Memory B cell (primary cell): ENCODE results near the gene RAET1E.
"Not testable (repeated sequence)": the region's sequence is repeated elsewhere in the genome, so short reads cannot be mapped to it uniquely, and the experiment has no call there.

Source experiments
- ATAC-seq: fragments of 150-1000 bp; cut with Tn5 transposase; 2 replicates; pipeline ENCODE4 v1.10.0; 2021; ENCODE audit warnings: low read depth, mild to moderate bottlenecking, moderate library complexity
- DNase-seq, 2 donors: peaks; one replicate each; pipeline ENCODE4 v3.0.0; 2022; ENCODE audit warnings: low spot score in 2 of 2
- H3K27ac Mint-ChIP-seq: one replicate; pipeline ENCODE4 v1.8.0; 2022; ENCODE audit warnings: mild to moderate bottlenecking, moderate library complexity, mixed read lengths
- H3K27me3 Mint-ChIP-seq: one replicate; pipeline ENCODE4 v1.8.0; 2022; ENCODE audit warnings: mixed read lengths
- H3K36me3 Mint-ChIP-seq: one replicate; pipeline ENCODE4 v1.8.0; 2022; ENCODE audit warnings: mild to moderate bottlenecking, mixed read lengths
- H3K4me1 Mint-ChIP-seq: one replicate; pipeline ENCODE4 v1.8.0; 2022; ENCODE audit warnings: mixed read lengths
- H3K4me3 Mint-ChIP-seq: one replicate; pipeline ENCODE4 v1.8.0; 2022; ENCODE audit warnings: mild to moderate bottlenecking, moderate library complexity, mixed read lengths
- H3K9me3 Mint-ChIP-seq: one replicate; pipeline ENCODE4 v1.8.0; 2022; ENCODE audit warnings: mixed read lengths

The RAET1E gene

DNA sequence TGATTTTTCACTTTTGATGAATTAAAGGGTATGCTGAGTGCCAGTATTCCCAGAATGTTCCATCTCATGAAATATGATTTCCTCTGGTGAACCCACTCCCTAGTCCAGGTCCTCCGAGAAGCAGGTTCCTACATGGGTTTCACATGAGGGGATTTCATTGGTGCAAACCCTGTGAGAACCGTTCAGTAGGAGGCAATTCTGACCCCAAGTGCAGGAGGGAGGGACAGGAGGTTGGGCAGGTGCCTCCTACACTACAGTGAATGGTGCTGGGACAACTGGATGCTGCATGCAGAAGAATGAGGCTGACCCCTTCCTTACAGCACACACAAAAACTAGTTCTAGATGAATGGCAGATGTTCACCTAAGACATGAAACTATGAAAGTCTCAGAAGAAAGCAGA lies 38.8 kb upstream of the RAET1E start:
- ATAC-seq (no peak), DNase-seq (no peak)
- Mint-ChIP-seq H3K36me3 (no peaks in the 10 kb centered on the region), H3K27ac (no peak overlapping the region), H3K4me1 (peaks cover 12% of the 10 kb centered on the region), H3K9me3 (no peaks in the 10 kb centered on the region), H3K4me3 (no peak overlapping the region), H3K27me3 (peaks cover 46% of the 10 kb centered on the region)

DNA sequence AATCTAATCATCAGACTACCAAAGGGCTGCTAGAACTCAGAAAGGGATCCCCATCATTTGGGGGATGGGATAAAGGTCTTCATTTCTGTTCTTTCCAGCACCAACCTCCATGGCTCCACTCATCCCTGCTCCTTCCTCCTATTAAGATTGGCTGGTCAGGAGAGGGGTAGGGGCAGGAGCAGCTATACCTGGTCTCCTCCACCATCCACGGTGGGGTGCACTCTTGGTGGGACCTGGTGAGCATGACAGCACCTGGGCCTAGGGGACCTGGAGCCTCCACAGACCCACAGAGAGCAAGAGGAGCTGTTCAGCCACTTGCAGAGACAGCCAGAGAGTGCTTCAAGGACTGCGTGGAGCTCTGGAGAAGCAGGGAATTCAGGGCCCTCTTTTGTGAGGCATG lies 37.8 kb upstream of the RAET1E start:
- ATAC-seq (no peak), DNase-seq (no peak)
- H3K27me3 Mint-ChIP-seq = peaks cover 46% of the 10 kb centered on the region
- no peaks in the 10 kb centered on the region for H3K36me3 Mint-ChIP-seq
- no peaks in the 10 kb centered on the region for H3K9me3 Mint-ChIP-seq
- peaks cover 9% of the 10 kb centered on the region for H3K4me1 Mint-ChIP-seq
- H3K27ac Mint-ChIP-seq = no peak overlapping the region
- H3K4me3 Mint-ChIP-seq = no peak overlapping the region

DNA sequence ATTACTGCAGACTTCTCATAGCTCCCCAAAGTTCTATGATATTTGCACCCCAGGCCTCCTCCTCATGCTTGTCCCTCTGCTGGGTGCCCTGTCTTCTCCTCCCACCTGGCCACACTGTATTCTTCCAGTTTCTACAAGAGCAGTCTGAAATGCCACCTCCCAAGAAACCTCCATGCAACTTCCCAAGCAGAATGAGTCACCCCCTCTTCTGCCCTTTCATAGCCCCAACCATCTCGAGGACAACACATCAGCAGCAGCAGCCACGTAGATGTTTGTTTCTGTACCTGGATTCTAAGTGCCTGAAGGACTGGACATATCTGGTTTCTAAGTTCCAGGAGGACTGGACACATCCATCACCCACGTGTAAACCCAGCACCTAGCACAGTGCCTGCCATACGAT lies 37.3 kb upstream of the RAET1E start:
- DNase-seq (no peak), ATAC-seq (no peak)
- Mint-ChIP-seq H3K27ac (no peak overlapping the region), H3K9me3 (no peaks in the 10 kb centered on the region), H3K4me1 (peaks cover 9% of the 10 kb centered on the region), H3K36me3 (no peaks in the 10 kb centered on the region), H3K4me3 (no peak overlapping the region), H3K27me3 (peaks cover 42% of the 10 kb centered on the region)

DNA sequence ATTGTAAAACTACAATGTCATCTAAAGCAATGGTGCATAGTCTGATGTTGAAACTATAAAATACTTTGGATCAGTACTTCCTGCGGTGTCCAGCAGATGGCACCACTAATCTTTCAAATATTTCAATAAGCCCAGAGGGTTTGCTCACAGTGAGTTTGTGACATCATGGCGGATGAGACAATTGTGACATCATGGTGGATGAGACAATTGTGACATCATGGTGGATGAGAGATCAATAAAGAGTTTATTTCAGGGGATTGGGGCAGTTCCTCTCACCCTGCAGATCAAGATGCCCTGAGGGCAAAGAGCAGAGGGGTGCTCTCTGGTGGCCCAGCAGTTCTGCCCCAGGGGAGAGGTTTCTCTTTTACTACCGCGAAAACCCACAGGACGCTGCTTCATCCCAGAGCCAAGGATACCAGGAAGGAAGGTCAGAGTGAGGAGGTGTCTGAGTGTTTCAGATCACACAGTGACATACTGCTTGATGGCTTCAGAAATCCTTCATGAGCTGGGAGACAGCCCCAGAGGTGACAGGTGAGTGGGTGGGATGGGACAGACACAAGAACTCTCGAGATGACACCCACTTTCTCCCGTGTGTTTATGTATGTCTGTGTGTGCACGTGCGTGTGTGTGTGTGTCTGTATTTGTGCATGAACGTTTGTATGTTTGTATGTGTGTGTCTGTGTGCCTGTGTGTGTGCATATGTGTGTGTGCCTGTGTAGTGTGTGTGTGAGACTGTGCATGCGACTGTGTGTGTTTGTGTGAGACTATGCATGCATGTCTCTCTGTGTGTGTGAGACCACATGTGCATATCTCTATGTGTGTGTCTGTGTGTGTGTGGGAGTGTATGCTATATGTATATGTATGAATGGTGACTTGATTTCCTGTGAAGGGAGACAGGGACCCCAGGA lies 36.6 kb upstream of the RAET1E start:
- Mint-ChIP-seq H3K36me3 (no peaks in the 10 kb centered on the region), H3K4me3 (no peak overlapping the region), H3K4me1 (peaks cover 9% of the 10 kb centered on the region), H3K9me3 (no peaks in the 10 kb centered on the region), H3K27ac (peak overlapping the region; percentile 26), H3K27me3 (peaks cover 41% of the 10 kb centered on the region)
- peak; percentile 74 to 75 for DNase-seq
- peak; percentile 23 for ATAC-seq

DNA sequence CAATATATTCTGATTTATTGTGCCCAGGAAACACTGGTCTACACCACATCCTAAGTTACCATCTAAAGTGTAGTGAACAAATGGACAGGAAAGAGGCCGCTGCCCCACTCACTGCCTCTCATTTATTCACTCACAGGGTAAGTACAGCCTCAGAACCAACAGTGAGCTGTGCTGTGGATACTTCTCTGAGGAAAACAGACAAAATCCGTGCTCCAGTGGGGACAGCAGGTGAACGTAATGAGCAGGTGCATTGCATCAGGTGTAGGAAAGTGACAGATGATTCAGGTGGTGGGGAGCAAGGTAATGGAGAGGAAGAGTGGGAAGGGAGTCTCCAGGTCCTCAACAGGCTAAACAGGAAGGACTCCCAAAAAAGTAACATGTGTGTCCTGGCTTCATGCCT lies 35.5 kb upstream of the RAET1E start:
- no peak overlapping the region for H3K27ac Mint-ChIP-seq
- H3K27me3 Mint-ChIP-seq = peaks cover 40% of the 10 kb centered on the region
- no peaks in the 10 kb centered on the region for H3K36me3 Mint-ChIP-seq

DNA sequence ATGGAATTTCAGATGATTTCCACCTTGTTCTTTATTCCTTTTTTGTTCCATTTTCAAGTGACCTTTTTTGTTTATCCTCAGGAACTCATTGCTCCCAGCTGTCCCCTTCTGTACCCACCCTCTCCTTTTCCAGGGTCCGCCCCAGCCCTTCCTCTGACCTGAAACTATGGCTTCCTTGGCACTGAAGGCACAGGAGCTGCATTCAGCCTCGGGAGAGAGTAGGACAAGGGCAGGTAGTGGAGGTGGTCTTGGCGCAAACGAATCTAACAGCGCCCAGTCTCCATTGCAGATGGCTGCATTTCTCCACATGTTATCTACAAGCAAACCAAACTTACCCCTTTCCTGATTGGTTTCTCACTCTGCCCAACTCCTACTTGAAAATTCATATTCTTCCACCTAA lies 35.1 kb upstream of the RAET1E start:
- DNase-seq (no peak), ATAC-seq (no peak)
- H3K9me3 Mint-ChIP-seq = no peaks in the 10 kb centered on the region
- no peak overlapping the region for H3K27ac Mint-ChIP-seq
- peaks cover 2% of the 10 kb centered on the region for H3K4me1 Mint-ChIP-seq
- H3K27me3 Mint-ChIP-seq = peaks cover 42% of the 10 kb centered on the region
- H3K36me3 Mint-ChIP-seq = no peaks in the 10 kb centered on the region
- no peak overlapping the region for H3K4me3 Mint-ChIP-seq

More for the DNA sequence above, 35.5 kb upstream of the RAET1E start:
- DNase-seq (no peak), ATAC-seq (no peak)
- no peak overlapping the region for H3K4me3 Mint-ChIP-seq
- H3K9me3 Mint-ChIP-seq = no peaks in the 10 kb centered on the region
- peaks cover 2% of the 10 kb centered on the region for H3K4me1 Mint-ChIP-seq

DNA sequence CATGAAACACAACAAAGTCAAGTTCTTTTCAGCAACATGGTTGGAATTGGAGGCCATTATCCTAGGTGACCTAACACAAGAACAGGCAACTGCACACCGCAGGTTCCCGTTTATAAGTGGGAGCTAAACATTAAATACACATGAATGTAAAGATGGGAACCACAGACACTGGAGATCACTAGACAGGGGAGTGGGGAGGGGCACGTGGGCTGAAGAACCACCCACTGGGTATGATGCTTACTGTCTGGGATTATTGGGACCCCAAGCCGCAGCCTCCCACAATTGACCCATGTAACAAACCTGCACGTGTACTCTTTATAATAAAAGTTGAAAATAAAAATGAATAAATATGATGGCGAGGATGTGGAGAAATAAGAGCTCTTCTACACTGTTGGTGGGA lies 33.6 kb upstream of the RAET1E start:
- no peak overlapping the region for H3K4me3 Mint-ChIP-seq
- H3K36me3 Mint-ChIP-seq = no peaks in the 10 kb centered on the region
- DNase-seq = no peak
- peaks cover 40% of the 10 kb centered on the region for H3K27me3 Mint-ChIP-seq
- no peaks in the 10 kb centered on the region for H3K9me3 Mint-ChIP-seq
- peaks cover 2% of the 10 kb centered on the region for H3K4me1 Mint-ChIP-seq
- no peak for ATAC-seq
- H3K27ac Mint-ChIP-seq = no peak overlapping the region

DNA sequence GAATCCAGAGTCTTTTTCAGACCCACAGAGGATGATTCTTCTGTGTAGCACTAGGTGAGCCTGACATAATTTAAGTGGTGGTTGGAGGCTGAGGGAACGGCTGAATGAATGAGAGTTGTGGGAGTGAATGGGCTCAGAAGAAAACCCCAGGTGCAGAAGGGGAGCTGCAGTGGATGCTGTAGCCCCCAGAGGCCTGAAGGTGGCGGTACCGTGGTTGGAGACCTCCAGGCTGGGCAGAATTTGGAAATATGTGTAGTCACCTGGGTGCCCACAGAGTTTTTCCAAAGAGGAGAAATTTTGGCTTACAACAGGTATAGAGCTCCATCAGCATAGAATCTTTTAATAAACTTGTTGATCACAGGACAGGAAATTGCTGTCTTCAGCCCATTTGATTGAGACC lies 31.5 kb upstream of the RAET1E start:
- ATAC-seq = no peak
- Mint-ChIP-seq H3K4me1 (peaks cover 3% of the 10 kb centered on the region), H3K36me3 (no peaks in the 10 kb centered on the region)

DNA sequence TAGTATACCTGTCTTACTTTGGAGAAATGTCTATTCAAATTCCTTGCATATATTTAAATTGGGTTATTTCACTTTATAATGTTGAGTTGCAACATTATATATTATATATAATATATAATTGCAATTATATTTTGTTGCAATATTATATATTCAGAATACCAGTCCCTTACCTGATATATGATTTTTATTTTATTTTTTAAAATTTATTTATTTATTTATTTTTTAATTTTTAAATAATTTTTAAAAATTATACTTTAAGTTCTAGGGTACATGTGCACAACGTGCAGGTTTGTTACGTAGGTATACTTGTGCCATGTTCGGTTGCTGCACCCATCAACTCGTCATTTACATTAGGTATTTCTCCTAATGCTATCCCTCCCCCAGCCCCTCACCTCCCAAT lies 29.1 kb upstream of the RAET1E start:
- not testable (repeated sequence) for ATAC-seq, H3K4me3 Mint-ChIP-seq, DNase-seq, H3K36me3 Mint-ChIP-seq, H3K9me3 Mint-ChIP-seq, H3K27ac Mint-ChIP-seq
- H3K27me3 Mint-ChIP-seq = peaks cover 45% of the 10 kb centered on the region
- H3K4me1 Mint-ChIP-seq = peaks cover 15% of the 10 kb centered on the region

More for the DNA sequence above, 31.5 kb upstream of the RAET1E start:
- H3K9me3 Mint-ChIP-seq = no peaks in the 10 kb centered on the region
- no peak for DNase-seq
- H3K27me3 Mint-ChIP-seq = peaks cover 39% of the 10 kb centered on the region
- H3K4me3 Mint-ChIP-seq = no peak overlapping the region
- no peak overlapping the region for H3K27ac Mint-ChIP-seq

DNA sequence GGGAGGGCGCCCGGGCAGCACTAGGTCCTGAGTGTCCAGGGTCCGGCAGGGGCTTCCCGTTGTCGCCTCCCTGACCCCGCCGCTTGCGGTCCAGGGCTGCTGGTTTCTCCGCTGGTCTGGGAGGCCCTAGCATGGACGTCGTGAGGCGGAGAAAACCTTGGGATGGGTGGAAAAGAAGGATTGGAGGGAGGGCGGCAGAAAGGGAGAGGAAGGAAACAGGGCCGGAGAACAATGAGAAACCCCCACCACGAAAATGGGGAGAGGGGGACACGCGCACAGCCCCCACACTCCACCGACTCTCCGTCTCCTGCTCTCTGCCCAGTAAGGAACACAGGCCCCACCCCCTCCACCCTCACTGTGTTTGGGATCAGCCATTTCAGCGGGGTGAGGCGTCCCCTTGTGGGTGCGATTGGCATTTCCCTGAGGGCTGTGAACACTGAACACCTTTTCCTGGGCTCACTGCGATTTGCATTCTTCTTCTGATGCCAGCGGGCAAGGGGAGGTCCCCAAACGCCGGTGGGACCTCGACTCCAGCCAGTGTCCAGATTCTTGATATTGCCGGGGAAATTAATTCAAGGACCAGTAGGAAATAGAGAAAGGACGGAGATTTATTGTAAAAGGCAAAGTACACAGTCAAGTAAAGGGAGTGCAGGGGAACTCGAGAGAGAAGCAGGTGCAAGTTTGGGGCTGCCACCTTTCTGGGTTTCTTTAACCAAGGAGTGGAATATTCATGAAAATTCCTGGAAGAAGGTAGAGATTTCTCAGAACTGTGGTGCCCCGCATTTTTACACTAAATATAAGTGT lies 28.3 kb upstream of the RAET1E start:
- peak; percentile 63 for DNase-seq
- peak; percentile 66 for ATAC-seq
- peak overlapping the region; percentile 49 for H3K4me3 Mint-ChIP-seq
- no peaks in the 10 kb centered on the region for H3K36me3 Mint-ChIP-seq
- H3K27ac Mint-ChIP-seq = no peak overlapping the region
- H3K9me3 Mint-ChIP-seq = no peaks in the 10 kb centered on the region
- H3K4me1 Mint-ChIP-seq = peaks cover 18% of the 10 kb centered on the region
- peaks cover 46% of the 10 kb centered on the region for H3K27me3 Mint-ChIP-seq

DNA sequence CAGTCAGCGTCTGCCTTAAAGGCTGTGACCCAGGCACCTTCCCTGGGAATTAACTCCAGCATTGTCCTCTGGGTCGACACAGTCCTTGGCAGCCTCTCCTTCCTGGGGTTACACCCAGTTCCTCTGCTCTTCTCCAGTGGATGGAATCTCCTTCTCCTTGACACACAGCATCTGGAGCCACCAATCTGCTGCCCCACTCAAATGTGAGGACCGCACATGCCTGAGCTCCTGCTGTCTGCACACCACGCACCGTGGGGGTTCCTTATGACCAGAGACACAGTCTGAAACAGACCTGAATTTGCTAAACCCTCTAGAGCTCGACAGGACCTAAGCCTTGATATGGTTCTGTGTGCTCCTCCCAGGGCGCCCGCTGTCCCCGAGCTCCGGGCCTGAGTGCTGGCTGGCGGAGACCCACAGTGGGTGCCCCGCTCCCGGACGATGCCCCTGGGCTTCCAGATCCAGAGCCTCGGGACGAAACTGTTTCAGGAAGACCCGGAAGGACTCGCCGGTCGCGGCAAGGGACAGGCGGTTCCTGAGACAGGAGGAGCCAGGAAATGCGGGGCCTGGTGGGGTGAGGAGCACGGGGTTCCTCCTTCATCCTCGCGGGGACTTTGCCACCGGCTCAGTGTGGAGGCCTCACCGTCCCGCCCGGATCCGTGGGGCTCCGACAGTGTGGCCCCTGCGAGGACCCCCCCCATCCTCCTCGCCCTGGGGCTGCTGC lies 27.5 kb upstream of the RAET1E start:
- ATAC-seq = no peak
- H3K4me3 Mint-ChIP-seq = peak overlapping the region; percentile 39

DNA sequence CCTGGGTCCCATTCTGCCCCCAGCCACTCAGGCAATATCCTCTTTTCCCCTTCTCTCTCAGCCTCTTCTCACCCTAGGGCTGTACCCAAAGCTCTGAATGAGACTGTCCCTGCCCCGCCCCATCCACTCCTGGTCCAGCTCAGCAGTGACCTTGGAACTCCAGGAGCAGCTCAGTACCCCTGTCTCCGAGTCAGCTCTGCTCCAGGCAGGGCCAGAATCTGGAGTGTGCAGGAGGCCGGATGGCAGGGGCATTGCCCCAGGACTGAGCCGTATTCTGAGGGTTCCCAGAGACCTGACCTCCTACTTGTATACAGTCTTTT lies 27.0 kb upstream of the RAET1E start:
- DNase-seq (no peak), ATAC-seq (no peak)
- Mint-ChIP-seq H3K36me3 (no peaks in the 10 kb centered on the region), H3K4me3 (no peak overlapping the region), H3K4me1 (peaks cover 18% of the 10 kb centered on the region), H3K9me3 (no peaks in the 10 kb centered on the region), H3K27ac (no peak overlapping the region), H3K27me3 (peaks cover 48% of the 10 kb centered on the region)

More for the DNA sequence above, 27.5 kb upstream of the RAET1E start:
- Mint-ChIP-seq H3K4me1 (peaks cover 18% of the 10 kb centered on the region), H3K27me3 (peaks cover 45% of the 10 kb centered on the region), H3K9me3 (no peaks in the 10 kb centered on the region), H3K27ac (no peak overlapping the region), H3K36me3 (no peaks in the 10 kb centered on the region)
- no peak for DNase-seq

DNA sequence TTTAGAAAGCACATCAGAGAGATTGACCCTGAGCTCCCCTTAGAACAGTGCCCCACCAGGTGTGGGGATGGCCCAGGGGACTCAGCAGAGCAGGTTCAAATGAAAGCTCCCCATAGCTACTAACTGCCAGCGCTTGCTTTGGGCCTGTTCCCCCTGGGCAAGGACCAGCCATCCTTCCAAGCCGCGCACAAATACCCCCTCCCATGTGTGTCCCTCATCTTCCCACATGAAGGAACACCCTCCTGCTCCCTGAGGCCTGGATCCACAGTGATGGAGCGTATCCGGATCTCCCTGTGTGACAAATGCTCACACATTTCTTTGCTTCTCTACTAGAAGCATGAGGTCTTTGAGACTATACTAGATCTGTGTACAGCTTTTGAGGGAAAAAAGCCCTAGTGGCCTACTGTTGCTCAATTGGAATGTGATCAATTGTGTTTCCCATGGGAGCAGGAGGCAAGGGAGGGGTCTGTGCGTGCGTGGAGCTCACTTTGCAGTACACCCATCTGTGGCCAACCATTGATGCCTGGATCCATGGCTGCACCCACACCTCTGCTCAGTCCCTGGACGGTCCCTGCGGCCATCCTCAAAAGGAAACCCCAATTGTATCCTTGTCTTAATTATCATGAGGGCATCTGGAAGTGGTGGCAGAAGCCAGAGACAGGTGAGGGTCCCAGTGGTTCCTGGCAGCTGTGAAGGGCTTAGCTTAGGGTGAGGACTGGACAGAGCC lies 26.5 kb upstream of the RAET1E start:
- Mint-ChIP-seq H3K27me3 (peaks cover 51% of the 10 kb centered on the region), H3K9me3 (no peaks in the 10 kb centered on the region), H3K4me3 (no peak overlapping the region), H3K27ac (no peak overlapping the region), H3K36me3 (no peaks in the 10 kb centered on the region), H3K4me1 (peaks cover 18% of the 10 kb centered on the region)
- no peak for ATAC-seq
- no peak for DNase-seq
